NOMO-1 treated with DMSO at 0.1 percent for 48 hours (cell line): ENCODE results near the gene REV3L.
"Not testable (repeated sequence)": the region's sequence is repeated elsewhere in the genome, so short reads cannot be mapped to it uniquely, and the experiment has no call there.

Source experiments
- DNase-seq: peaks from one replicate; lab custom pipeline; 2025; ENCODE audit not compliant: unreplicated experiment; lab: John Stamatoyannopoulos, UW

The REV3L gene

GRCh38 chr6:111379831-111380230, 103.2 kb downstream of the REV3L start:
- DNase-seq = no peak

- DNase-seq = no peak
These were observed 103.7 kb downstream of the REV3L start for GRCh38 chr6:111379302-111379701.

- no peak for DNase-seq
These were observed 105.4 kb downstream of the REV3L start for GRCh38 chr6:111377558-111378120.

- no peak for DNase-seq
These were observed 115.5 kb downstream of the REV3L start for GRCh38 chr6:111367393-111368088.

GRCh38 chr6:111361648-111362047, 121.4 kb downstream of the REV3L start:
- DNase-seq = no peak

GRCh38 chr6:111358454-111358853, 124.6 kb downstream of the REV3L start:
- no peak for DNase-seq

- no peak for DNase-seq
These were observed 125.3 kb downstream of the REV3L start for GRCh38 chr6:111357705-111358104.

GRCh38 chr6:111356551-111356950, 126.5 kb downstream of the REV3L start:
- no peak for DNase-seq

- DNase-seq = no peak
These were observed 128.1 kb downstream of the REV3L start for GRCh38 chr6:111354758-111355555.

- no peak for DNase-seq
These were observed 129.0 kb downstream of the REV3L start for GRCh38 chr6:111353912-111354462.

- DNase-seq = no peak
These were observed 135.4 kb downstream of the REV3L start for GRCh38 chr6:111347589-111347988.

- no peak for DNase-seq
These were observed 140.1 kb downstream of the REV3L start for GRCh38 chr6:111342913-111343312.

GRCh38 chr6:111339294-111339693, 143.7 kb downstream of the REV3L start:
- no peak for DNase-seq

- DNase-seq = no peak
These were observed 144.2 kb downstream of the REV3L start for GRCh38 chr6:111338843-111339242.

- DNase-seq = no peak
These were observed 145.2 kb downstream of the REV3L start for GRCh38 chr6:111337829-111338236.

- no peak for DNase-seq
These were observed 153.0 kb downstream of the REV3L start for GRCh38 chr6:111329882-111330633.

- no peak for DNase-seq
These were observed 156.5 kb downstream of the REV3L start for GRCh38 chr6:111326563-111326962.

GRCh38 chr6:111322145-111322544, 160.9 kb downstream of the REV3L start:
- DNase-seq = no peak

- DNase-seq = not testable (repeated sequence)
These were observed 175.1 kb downstream of the REV3L start for GRCh38 chr6:111307950-111308349.

- DNase-seq = no peak
These were observed 175.7 kb downstream of the REV3L start for GRCh38 chr6:111307275-111307858.
